ENCODE data around the gene TNFRSF8.
"Not testable (repeated sequence)": the region's sequence is repeated elsewhere in the genome, so short reads cannot be mapped to it uniquely, and the experiment has no call there.

TNFRSF8 gene

DNA sequence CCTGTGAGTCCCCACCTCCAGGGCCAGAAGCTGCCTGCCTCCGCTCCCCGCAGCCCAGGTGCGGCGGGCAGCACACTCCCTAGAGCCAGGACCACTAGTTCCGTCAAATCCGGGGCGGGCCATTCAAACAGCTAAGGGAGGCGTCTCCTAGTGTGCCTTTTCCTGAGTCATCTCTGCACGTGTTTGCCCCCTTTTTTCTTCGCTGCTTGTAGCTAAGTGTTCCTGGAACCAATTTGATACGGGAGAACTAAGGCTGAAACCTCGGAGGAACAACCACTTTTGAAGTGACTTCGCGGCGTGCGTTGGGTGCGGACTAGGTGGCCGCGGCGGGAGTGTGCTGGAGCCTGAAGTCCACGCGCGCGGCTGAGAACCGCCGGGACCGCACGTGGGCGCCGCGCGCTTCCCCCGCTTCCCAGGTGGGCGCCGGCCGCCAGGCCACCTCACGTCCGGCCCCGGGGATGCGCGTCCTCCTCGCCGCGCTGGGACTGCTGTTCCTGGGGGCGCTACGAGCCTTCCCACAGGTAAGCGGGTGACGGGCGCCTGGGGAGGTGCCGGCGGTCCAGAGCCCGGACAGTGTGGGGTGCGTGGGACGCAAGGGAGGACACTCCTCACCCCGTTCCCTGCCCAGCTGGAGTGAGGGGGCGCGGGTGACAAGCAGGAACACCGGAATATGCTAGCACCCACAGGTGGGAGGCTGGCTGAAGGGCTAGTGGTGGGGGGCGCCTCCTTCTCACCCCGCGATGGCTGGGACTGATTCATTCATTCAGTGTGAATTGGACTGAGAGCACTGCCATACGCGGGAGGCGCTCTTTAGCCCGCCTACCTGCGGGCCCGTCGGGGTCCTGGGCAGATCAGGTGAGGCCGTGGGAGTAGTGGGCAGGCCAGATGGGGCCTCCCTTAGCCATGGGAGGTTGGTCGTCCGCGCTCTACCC lies at the start of gene TNFRSF8:
Gene TNFRSF8 (plus strand): TSS at position 163 of the 932 bp plus-strand sequence. CDS start 296 bp downstream, at position 459.
- DNase-seq, result peak; percentile 78 to 81

DNA sequence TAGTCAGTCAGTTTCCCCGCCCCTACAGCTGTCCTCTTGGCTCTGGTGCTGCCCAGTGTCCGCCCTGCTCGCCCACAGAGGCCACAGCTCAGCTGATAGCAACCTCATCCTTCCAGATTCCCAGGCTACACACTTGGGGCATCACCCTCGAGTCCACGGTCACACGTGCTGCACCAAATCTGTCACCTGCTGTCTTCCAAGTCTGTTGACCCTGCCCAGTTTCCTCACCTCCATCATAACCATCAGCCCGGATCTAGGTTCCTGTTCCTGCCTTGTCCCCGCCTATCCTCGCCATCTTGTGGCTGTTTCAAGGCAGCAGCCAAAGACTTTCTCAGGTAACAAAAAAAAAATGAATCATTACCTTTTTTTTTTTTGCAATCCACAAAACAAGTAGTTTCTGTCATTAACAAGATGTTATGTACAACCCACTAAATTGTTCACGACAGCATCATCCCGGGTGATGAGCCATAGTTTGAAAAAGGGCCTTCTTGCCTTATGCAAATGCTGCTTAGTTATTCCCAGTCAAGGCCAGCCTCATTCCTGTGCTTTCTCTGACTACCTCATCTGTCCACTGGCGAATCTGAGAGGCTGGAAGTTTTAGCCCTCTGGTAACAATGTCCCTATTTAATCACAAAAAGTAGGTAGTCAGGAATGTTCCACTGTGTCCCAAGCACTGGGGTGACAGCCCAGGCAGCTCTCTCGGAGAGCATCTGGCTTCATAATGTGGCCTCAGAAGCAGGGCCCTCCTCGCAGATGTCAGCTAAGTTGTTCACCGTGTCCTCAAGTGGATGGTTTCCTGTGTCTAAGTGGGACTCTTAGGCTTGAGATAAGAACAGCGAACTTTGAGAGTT lies 48.7 kb upstream of the TNFRSF8 start:
- peak in 1 of 2 experiments; percentile 40 for DNase-seq

DNA sequence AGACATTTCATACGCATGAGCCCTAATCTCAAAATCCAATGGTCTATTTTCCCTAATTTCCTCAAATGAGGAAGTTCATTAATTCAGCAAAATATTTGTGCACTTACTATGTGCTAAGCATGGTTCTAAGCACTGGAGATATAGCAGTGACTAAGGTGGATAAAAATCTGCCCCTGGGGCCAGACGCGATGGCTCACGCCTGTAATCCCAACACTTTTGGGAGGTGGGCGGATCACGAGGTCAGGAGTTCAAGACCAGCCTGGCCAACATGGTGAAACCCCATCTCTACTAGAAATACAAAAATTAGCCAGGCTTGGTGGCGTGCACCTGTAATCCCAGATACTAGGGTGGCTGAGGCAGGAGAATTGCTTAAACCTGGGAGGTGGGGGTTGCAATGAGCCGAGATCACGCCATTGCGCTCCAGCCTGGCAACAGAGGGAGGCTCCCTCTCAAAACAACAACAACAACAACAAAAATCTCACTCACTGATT lies 48.1 kb upstream of the TNFRSF8 start:
- no peak for DNase-seq

DNA sequence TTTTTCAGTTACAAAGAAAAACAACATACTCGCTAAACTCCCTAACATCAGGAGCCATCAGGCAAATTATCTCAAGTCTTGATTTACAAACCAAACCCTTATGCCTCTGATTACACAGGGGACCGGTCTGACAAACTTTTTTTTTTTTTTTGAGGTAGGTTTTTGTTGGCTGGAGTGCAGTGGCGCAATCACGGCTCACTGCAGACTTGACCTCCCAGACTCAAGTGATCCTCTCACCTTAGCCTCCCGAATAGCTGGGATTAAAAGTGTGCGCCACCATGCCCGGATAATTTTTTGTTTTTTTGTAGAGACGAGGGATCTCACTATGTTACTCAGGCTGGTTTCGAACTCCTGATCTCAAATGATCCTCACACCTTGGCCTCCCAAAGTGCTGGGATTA lies 47.6 kb upstream of the TNFRSF8 start:
- no peak for DNase-seq

DNA sequence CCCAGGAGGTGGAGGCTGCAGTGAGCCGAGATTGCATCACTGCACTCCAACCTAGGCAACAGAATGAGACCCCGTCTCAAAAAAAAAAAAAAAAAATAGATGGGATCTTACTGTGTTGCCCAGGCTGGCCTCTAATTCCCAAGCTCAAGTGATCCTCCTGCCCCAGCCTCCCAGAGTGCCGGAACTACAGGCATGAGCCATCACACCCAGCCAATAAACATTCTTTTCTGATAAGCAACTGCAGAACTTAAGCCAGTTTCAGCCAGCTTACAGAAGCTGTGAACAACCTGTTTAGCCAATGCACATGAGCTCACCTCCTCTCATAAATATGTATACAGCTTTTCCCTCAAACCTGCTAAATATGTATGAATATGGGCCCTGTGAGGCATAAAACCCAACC lies 46.9 kb upstream of the TNFRSF8 start:
- DNase-seq, result no peak

DNA sequence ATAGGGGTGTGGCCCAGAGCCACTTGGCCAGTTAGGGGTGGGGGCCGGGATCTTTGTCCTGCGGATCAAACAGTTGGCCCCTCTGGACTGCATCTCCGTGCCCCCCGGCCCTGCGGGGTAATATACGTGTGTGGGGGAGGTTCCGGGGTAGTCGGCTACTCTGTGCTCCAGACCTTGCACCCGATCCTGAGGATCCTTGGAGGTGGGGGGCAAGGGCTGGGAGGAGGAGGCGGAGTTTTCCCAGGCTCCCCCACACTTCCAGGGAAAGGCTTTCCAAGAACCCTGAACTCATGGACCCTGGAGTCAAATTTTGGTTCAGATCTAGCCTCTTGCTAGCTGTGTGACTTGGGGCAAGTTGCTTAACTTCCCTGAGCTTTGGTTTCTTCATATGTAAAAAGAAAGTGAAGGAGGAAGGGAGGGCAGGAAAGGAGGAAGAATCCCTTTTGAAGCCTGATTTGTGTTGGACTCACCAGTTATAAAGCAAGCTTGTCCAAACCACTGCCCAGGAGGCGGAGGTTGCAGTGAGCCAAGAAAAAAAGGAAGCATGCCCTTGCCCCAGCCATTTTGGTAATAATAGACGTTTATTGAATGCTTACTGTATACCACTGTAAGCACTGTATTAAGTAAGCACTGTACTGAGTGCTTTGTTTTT lies 43.1 kb upstream of the TNFRSF8 start:
- no peak for DNase-seq

DNA sequence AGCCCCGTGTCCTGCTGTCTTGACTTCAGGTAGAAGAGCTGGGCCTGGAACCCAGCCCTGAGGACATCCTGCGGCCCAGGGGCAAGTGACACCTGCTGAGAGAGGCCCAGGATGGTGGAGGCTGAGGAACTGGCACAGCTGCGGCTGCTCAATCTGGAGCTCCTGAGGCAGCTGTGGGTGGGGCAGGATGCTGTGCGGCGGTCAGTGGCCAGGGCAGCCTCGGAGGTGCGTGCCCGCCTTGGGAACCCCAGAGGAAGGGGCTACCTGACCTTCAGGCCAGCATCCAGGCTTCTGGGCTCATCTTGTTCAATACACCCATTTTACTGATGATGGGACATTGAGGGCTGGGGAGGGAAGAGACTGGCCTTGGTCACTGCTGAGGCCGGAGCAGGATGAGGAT lies 41.5 kb upstream of the TNFRSF8 start:
- DNase-seq, result no peak

DNA sequence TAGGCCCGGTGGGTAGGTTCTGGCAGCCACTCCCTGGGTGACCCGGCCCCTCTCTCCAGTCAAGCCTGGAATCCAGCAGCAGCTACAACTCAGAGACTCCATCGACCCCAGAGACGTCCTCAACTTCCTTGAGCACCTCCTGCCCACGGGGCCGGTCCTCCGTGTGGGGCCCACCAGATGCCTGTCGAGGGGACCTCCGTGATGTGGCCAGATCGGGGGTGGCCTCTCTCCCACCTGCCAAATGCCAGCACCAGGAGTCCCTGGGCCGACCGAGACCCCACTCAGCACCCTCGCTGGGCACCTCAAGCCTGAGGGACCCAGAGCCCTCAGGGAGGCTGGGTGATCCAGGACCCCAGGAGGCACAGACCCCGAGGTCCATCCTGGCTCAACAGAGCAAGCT lies 41.1 kb upstream of the TNFRSF8 start:
- DNase-seq, result no peak

DNA sequence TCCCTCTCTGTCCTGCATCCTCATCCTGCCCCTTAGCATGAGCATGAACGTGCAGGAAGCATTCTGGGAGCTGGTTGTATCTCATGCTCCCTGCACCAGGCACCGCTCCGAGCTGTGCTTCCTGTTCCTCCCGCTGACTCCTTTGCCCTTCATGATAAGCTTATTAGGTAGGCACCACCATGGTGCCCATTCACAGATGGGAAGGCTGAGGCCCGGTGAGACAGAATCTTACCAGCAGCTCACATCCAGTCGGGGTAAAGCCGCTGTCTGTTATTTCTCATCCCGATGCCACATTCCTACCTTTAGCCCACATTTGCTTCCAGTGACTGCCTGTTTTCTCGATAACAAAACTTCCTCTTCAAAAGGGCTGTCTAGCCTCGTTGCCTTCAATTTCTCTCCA lies 36.5 kb upstream of the TNFRSF8 start:
- no peak for DNase-seq

DNA sequence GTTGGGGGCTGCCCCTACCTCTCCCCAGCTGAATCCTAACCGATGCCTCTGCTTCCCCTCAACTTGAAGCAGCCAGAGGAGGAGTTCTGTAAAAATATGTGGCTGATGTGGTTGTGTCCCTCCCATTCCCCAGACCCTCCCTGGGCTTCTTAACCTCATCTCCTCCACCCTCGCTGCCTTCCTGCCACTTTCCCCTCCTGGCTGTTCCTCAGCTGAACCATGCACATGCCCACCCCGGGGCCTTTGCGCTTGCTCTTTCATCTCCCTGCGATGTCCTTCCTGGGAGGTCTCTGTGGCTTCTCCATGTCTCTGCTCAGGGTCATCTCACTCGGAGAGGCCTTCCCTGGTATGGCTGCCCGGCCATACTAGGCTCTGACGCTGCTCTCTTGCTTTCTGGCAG lies 34.9 kb upstream of the TNFRSF8 start:
- no peak for DNase-seq

DNA sequence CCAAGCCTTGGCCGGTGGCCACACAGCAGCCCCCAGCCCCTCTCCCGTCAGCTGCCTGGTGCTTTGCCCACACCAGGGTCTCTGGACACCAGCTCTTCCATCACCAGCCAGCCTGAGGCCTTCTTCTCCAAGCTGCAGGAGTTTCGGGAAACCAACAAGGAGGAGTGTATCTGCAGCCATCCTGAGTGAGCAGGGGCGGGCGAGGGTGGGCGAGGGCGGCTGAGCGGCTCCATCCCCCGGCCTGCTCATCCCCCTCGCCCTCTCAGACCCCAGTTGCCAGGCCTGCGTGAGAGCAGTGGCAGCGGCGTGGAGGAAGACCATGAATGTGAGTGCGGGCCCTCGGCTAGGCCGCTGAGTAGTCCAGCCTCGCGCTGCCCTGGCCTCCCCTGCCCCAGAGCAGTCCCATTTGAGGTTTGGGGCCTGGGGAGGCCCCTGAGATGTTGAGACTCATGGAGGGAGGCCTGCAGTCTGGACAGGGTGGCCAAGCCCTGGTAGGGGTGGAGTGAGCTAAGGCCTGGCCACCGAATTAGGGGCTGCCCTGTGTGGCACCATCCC lies 34.1 kb upstream of the TNFRSF8 start:
- DNase-seq, result no peak

DNA sequence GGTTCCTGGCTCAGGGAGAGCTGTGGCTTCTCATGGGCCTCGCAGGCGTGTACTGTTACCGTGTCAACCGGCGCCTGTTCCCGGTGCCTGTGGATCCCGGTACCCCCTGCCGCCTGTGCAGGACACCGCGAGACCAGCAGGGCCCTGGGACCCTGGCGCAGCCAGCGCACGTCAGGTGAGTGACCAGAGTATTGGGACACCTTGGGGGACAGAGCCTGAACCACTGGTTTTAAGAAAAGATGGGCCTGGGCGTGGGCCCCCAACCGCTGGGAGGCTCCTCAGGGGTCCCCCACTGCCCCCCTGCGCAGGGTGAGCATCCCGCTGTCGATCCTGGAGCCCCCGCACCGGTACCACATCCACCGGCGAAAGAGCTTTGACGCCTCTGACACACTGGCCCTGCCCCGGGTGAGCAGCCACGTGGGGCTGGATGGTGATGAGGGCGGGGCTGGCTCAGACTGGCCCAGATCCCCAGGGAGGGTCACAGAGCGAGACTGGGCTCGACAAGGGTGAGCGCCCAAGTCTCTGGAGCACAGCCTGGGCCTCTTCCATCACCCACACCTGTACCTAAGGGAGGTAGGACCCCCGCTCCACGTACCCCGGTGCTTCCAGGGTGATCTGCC lies 33.3 kb upstream of the TNFRSF8 start:
- DNase-seq, result no peak

DNA sequence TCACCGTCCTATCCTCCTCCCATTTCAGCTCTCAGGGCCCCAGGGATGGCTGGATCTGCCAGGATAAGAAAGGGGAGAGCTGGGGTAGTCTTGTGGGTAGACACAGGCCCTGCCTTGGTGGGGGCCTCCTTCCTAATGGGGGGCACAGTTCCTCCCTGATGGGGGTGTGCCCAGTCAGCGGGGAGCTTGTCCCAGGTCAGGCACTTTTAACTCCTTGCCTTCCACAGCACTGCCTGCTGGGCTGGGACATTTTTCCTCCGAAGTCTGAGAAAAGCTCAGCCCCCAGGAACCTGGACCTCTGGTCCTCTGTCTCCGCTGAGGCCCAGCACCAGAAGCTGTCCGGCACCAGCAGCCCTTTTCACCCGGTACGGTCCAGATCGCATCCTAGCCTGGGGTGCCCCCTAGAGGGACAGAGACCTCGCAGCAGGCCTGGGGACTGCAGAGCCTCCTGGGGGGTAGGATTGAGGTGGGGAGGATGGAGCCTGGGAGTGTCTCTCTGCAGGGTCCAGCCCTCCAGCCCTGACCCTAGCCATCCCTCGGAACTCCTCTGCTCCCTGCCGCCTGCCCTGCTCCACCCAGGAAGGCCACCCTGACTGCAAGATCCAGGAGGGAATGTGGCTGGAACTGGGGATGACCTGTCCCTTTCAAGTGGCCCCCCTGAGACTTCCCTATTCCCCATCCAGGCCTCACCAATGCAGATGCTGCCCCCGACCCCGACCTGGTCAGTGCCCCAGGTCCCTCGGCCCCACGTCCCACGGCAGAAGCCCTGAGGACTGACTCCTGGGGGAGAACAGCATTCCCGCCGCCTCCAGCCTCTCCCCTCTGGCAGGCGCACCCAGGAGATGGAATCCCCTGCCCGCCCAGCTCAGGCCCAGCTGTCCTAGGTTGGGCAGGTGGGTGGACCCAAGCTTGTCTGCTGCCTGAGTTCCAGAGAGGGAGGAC lies 31.8 kb upstream of the TNFRSF8 start:
- DNase-seq, result peak; percentile 72 to 73

DNA sequence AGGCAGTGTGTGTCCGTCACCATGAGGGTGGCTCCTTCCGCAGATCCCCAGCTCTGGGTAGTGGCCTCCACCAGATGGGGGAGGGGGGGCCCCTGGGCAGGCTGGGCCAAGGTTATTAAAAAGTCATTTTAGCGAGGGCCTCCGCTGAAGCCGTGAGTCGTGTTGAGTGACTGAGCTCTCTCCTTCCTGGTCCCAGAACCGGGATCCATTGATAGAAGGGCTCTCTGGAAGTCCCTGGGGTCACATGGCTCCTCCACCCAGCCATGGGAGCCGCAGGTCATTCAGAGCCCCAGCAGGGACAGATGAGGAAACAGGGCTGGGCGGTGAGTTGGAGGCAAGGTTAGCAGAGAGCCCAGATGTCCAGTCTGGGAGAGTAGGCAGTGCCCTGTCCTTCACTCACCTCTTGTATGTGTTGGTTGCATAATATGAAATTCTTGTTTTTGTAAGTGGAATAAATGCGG lies 30.9 kb upstream of the TNFRSF8 start:
- no peak for DNase-seq

DNA sequence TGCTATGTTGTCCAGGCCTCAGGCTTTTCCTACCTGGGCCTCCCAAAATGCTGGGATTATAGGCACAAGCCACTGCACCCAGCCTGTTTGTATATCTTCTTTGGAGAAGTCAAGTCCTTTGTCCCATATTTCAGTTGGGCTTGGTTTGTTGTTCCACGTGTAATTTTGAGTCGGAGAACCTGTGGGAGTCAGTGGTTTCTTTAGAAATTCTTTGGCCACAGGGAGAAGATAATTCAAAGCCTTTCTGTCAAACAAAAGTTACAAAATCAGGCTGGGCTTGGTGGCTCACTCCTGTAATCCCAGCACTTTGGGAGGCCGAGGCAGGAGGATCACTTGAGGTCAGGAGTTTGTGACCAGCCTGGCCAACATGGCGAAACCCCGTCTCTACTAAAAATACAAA lies 29.7 kb upstream of the TNFRSF8 start:
- not testable (repeated sequence) for DNase-seq

DNA sequence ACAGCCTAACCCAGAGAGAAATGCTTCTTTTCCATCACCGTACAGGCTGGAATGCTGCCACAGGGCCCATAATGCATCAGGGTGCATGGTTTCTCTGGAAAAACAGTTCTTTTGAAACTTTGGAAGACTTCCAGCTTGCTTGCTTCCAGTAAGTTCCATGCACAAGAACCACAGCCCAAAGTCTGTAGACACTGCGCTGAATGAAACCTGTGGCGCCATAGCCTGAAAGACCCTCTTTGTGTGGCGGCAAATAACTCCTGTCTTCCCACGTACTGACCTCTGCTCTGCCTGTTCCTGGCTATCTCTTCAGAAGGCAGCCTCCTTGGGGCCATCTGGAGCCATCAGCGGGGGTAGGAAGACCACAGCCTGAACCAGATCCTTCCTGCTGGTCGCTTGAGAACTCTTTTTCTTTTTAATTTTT lies 28.7 kb upstream of the TNFRSF8 start:
- DNase-seq, result no peak

DNA sequence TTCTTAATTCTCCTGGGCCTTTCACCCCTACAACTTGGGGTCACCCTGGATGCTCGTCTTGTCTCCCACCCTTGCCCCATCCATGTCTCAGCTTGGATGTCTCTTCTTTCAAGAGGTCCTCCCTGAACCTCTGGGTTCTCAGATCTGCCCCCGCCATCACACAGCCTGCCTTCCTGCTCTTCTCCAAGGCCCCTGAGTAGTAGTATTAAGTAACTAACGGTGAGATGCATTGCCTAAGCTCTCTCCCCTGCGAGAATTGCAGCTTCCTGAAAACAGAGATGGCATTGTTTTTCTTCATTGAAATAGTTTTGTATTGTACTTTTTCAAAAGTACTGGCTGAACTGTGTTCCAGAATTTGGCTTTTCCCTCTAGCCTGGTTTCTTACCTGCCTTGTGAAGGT lies 27.8 kb upstream of the TNFRSF8 start:
- no peak for DNase-seq

DNA sequence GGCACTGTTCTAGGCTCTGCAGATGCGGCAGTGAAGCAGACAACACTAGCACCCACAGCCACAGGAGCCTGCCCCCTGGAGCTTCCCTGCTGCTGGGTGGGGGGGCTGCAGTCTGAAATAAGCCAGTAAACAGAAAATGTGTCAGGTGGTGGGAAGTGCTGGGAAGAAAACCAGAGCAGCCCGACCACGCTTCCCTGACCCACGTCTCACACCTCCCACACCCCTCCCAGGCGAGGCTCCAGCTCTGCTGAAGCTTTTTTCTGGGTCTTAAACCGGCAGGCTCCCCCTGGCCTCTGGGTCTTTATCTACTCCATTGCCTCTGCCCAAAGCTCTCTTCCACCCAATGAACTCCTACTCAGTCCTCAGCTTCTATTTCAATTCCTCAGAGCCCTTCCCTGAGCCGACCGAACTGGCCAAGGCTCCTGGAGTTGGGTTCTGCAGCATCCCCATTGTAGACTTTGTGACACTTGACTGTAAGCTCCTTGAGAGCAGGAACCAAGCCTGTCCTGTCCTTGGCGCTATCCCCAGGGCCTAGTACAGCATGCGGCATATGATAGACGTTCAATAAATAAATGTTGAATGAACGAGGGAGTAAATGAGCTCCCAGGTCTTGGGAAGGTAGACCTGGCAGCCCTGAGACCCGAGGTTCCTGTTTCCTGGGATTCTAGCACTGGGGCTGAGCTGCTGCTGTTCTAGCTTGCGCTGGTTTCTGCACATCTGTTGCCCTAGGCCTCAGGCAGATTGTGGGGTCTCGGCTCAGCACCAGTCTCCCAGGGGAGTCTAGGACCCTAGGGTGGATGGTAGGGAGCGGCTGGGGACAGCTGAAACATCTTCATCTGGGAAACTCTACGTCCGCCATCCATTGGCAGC lies 25.4 kb upstream of the TNFRSF8 start:
- DNase-seq, result no peak

DNA sequence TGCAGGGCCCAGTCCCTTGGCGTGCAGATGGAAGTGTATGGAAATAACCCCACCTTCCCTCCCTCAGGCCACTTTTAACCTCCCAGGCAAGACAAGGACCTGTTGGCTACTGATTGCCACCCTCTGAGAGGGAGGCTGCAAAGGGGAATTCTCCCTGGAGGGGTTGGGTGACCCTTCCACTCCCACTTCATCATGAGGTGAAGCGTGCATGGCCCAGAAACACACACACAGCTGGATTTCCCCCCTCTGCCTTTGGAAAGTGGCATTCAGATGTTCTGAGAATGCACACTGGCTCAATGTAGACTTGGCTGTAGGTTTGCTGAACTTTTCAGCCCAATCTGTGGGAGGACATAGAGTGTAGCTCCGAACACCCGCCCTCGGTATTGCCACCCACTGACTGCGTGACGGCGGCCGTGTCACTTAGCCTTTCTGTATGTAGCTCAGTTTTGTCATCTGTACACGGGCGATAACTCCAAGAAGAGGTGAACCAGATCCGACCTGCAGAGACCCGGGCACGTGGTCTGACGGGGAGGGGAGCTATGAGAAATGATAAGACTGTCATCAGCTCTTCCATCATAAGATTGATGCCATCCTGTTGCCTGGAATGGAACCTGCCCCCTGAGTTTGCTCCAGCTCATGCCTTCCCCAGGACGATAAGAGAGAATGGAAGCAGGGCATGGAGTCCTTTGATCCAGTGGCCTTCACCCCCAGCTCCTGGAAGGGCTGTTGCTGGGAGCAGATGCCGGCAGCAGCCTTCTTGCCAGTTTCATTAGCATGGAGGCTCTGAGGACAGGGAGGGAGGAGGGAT lies 24.5 kb upstream of the TNFRSF8 start:
- DNase-seq, result no peak
